Activated CD4-positive, alpha-beta T cell treated with anti-CD3 and anti-CD28 coated beads for 48 hours (primary cell): ENCODE results near the gene PIGK.
A peak's percentile ranks its signal among the peaks of the same experiment; 100 is the strongest.
"Not testable (repeated sequence)": the region's sequence is repeated elsewhere in the genome, so short reads cannot be mapped to it uniquely, and the experiment has no call there.

Source experiments
- DNase-seq: peaks from one replicate; pipeline ENCODE4 v3.0.0-alpha.2; 2020

The PIGK gene

DNA sequence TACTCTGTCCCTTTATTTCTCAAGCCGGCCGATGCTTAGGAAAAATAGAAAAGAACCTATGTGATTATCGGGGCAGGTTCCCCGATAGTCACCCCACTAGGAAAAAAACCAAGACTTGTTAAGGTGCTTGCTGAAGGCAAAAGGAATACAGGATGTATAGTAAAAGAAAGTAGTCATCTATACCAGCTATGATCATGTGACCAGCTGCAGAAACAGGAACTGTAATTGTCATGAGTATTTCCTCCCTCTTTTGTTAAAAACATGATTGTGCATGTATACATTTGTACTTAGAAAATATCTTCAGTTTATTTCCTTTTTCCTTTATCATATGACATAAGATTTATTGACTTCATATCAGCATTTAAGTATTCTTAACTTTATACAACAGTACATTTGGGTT, 30.5 kb downstream of the PIGK start:
- DNase-seq, result no peak

DNA sequence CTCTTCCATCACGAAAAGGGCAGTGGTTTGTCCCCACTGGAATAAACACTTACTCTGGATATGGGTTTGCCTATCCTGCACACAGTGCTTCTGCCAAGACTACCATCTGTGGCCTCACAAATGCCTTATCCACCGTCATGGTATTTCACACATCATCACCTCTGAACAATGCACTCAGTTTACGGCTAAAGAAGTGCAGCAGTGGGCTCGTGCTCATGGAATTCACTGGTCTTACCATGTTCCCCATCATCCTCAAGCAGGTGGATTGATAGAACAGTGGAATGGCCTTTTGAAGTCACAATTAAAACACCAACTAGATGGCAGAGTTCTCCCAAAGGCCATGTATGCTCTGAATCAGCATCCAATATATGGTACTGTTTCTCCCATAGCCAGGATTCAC, 32.3 kb downstream of the PIGK start:
- not testable (repeated sequence) for DNase-seq

- DNase-seq, result no peak
Measured at GRCh38 chr1:77182083-77182482, 37.1 kb downstream of the PIGK start.

GRCh38 chr1:77179632-77180031, 39.6 kb downstream of the PIGK start:
- DNase-seq, result no peak

DNA sequence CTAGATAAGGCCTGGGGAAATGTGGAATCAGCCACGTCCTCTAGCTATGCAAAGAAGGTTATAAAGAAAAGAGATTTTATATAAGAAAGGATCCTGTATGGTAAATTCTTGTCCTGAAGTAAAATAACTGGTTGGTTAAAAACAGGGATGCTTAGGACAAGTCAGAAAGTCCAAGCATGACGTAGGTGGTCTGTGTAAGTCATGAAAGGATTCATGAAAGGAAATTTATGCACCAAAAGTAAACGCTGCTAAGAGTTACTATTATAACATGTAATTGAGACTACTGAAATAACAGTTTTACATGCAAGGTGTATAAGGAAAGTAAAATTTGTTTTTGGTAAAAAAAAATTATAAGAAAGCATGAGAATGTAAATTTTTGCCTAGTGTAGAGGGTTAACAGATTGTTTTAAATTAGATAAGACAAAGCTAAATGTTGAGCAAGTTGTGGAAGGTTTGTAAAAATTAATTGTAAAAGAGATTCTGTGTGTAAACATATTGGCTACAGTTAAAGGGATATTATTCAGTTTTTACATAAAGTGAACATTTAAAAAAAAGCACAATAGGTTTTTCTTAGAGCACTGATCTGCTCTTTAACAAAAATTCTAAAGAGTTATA, 43.9 kb downstream of the PIGK start:
- peak; percentile 32 for DNase-seq

DNA sequence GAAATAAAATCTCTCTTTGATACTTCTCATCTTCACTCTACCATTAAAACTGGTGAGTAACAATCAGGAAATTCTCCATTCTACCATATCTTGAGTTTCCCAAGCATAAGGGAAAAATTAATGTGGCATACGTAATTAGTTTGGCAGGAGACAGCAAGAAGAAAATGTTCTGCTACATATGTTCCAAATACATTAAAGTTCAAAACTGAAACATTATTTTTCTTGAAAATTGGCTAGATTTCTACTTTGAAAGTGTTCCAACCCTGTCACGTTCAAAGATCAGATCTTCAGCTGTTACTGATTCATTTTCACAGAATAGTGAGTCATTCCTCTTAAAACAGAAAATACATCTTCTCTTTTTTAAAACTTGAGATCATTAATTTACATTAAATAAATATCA, 48.5 kb downstream of the PIGK start:
- DNase-seq, result no peak

DNA sequence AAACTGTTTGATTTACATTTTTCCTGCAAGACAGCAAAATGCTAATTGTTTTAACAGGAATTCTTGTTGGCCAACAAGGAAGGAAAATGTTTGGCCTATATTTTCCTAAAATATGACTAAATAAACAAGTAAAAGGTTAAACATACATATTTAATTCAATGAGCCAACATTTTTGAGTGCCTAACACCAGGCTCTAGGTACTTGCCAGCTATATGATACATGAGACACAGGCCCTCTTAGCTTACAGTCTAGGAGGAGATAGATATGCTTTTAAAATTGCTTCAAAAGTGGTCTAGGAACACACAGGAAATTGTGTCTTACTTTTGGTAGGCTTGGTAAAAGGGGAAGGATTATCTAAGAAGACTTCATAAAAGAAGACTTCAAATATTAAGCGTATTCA, 50.9 kb downstream of the PIGK start:
- no peak for DNase-seq

GRCh38 chr1:77164434-77164944, 54.7 kb downstream of the PIGK start:
- no peak for DNase-seq

- DNase-seq, result not testable (repeated sequence)
Measured at GRCh38 chr1:77159706-77160105, 59.5 kb downstream of the PIGK start.

DNA sequence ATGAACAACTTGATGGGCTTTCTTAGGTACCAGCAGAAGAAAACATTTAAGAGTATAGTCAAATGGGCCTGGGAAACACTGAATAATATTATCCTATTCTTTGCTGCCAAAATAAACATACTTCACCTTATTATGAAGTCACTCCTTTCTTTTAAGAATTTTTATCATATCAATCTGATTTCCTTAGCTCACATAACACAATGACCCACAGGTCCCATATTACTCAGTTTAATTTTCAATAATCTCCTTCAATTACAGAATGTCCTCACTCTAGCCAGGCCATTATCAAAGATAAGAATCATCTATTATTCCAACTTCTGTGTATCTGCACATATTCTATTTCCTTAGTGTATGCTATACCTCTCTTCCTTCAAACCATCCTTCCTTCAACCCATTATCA, 63.0 kb downstream of the PIGK start:
- DNase-seq, result no peak

GRCh38 chr1:77146270-77146669, 73.0 kb downstream of the PIGK start:
- DNase-seq, result no peak

DNA sequence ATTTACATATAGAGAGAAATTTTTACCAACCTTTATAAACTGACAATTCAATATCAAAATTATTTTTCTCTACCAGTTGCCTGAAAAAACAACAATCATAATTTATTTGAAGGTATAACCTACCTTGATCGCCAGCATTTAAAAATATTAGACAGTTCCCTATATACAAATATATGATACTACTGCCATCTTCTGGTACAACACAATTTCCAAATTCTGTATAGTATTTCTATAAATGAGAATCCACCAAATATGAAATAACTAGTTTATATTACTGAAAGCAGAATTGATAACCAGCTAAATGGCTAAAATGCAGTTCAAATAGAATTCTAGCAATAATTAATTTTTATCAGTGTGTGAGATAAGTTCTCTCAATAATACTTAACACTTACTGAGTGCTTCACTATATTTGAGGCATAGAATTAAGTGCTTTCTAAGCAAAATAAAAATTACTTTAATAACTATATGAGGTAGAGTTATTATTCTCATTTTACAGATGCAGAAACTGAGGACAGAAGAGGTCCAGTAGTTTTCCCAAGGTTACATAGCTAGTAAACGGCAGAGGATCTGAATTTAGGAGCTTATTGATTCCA, 75.6 kb downstream of the PIGK start:
- DNase-seq, result no peak

DNA sequence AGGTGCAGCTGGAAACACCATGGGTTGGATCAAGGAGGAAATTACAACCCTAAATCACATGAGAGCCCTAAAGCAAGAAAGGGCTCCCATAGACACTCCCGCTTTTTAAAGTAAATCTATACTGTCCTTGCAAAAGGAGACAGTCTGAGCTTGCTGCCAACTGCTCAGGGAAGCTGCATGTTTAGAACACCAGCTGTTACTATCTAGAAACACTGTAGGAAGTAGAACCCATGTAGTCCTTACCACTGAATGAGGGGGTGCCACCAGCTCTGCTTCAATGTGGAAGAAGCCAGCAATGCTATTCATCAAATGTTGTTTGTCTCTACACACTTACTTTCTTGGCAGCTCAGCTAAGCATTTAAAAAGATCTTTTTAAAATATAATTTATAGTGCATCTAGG, 79.8 kb downstream of the PIGK start:
- no peak for DNase-seq

DNA sequence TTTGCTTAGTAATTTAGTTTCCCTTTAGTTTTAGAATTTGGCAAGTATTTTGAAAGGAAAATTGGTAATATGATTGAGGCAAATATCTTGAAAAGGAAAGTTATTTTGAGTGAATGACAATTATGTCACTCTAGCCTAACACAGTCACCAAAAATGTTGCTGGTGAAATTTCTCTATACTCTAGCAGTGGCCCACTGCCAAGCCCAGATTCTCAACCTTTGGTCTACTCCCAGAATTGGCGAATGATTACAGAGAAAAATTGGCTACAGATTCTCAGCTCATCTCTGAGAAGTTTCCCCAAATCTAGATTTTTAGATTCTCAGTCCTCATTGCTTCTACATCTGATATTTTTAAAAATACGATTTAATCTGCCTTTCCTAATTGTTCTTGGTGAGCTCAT, 84.9 kb downstream of the PIGK start:
- DNase-seq, result no peak

- DNase-seq, result no peak
Measured at GRCh38 chr1:77133731-77134358, 85.4 kb downstream of the PIGK start.

DNA sequence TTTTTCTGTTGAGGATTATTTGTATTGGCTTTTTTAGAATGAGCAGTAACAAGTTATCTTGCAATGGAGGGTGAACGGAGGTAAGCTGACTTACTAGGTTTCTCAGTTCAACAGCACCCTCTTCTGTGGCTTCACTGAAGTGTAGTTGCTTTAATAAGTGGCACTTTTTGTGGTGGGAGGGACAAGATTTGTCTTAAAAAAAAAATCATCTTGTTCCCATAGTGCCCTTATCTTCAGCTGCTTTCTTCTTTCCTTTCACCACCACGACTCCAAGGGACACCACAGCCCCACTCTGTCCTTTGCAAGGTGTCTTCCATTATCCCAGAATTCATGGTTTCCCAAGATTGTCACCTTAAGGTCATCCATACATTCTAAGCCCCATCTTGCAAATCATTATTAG, 92.9 kb downstream of the PIGK start:
- DNase-seq, result peak; percentile 12

GRCh38 chr1:77121503-77121902, 97.7 kb downstream of the PIGK start:
- DNase-seq, result no peak

- DNase-seq, result no peak
Measured at GRCh38 chr1:77120950-77121349, 98.3 kb downstream of the PIGK start.

- no peak for DNase-seq
Measured at GRCh38 chr1:77118712-77119111, 100.5 kb downstream of the PIGK start.

DNA sequence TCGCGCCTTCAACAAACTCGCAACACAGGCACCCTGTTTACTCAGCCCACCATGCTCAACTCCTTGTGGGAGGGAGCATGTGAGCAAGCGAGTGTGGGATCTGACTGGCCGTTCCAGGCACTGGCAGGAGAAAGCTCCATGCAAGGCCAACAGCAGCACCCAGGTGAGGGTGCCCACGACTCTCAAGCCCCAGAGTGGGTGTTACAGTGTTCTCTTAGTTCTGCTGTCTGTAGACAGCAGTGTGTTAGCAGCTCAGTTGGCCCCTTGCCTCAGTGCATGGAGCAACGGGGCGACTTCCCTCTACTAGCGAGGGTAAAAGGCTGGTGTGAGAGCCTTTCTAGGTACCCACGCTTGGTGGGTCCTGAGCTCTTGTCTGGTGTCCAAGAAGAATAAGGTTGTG, 114.6 kb downstream of the PIGK start:
- DNase-seq, result no peak

DNA sequence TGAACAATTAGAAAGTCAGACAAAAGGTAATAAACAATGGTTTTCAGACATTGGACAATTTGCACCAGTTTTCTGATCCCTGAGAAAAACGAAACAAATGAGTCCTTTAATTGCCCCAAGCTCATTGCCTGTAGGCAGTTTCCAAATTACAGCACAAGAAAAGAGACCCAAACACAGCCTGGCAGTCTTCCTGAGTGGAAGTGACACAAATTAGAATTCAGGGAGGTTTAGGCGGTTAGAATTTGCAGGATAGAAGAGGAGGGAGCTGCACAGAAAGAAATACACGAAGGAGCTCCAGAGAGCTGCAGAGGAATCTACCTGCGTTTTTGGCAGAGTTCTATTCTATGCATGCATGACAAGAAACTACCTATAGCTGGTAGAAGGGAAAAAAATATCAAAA, 115.7 kb downstream of the PIGK start:
- no peak for DNase-seq

- DNase-seq, result no peak
Measured at GRCh38 chr1:77100875-77101274, 118.4 kb downstream of the PIGK start.

GRCh38 chr1:77096496-77097255, 122.6 kb downstream of the PIGK start:
- no peak for DNase-seq

- no peak for DNase-seq
Measured at GRCh38 chr1:77095236-77095635, 124.0 kb downstream of the PIGK start.
